KOPT-K1 (cell line): ENCODE measurements around the gene AKAP13.

Source experiments
- H3K27ac ChIP-seq: fragments of 200-600 bp; sonication (generic); 2 replicates; pipeline ENCODE4 v1.5.1; 2016; ENCODE audit warnings: antibody characterized with exemption, mild to moderate bottlenecking, low read depth, low read length; ENCODE audit not compliant: poor library complexity, severe bottlenecking
- H3K36me3 ChIP-seq: fragments of 200-600 bp; sonication (generic); 2 replicates; pipeline ENCODE4 v1.5.1; 2017; ENCODE audit warnings: antibody characterized with exemption, mild to moderate bottlenecking, low read length, moderate library complexity; ENCODE audit not compliant: insufficient read depth
- H3K9me3 ChIP-seq: fragments of 200-600 bp; sonication (generic); 2 replicates; pipeline ENCODE4 v1.5.1; 2017; ENCODE audit warnings: antibody characterized with exemption, low read length, mild to moderate bottlenecking; ENCODE audit not compliant: insufficient read depth, poor library complexity, severe bottlenecking

Gene AKAP13

GRCh38 chr15:85755471-85755870 is 375.1 kb downstream of the AKAP13 start:
- Histone ChIP-seq H3K36me3 (no peaks in the 10 kb centered on the region; the same call in 1 of the 2 replicates), H3K27ac (no peak overlapping the region)

DNA sequence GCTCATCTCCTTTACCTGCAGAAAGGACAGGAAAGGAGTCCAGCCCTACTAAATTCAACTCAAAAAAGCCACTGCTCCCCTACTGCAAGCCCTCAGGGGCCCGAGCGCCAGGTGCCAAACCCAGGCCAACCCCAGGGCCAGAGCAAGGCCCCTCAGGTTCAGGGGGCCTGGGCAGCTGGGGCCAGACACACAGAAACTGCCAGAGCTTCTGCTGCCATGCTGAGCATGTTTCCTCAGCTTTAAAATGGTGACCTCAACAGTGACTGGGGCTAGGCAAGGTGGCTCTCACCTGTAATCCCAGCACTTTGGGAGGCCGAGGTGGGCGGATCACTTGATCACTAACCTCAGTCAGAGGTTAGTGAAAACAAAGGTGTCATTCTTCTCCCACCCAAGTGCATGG is 375.5 kb downstream of the AKAP13 start:
- no peaks in the 10 kb centered on the region; the same call in 1 of the 2 replicates for H3K36me3 ChIP-seq
- no peak overlapping the region for H3K27ac ChIP-seq
- no peaks in the 10 kb centered on the region for H3K9me3 ChIP-seq

More at GRCh38 chr15:85755471-85755870, 375.1 kb downstream of the AKAP13 start:
- H3K9me3 ChIP-seq: no peaks in the 10 kb centered on the region

GRCh38 chr15:85756411-85757072 is 376.1 kb downstream of the AKAP13 start:
- Histone ChIP-seq H3K36me3 (no peaks in the 10 kb centered on the region; the same call in 1 of the 2 replicates), H3K27ac (no peak overlapping the region), H3K9me3 (no peaks in the 10 kb centered on the region)

DNA sequence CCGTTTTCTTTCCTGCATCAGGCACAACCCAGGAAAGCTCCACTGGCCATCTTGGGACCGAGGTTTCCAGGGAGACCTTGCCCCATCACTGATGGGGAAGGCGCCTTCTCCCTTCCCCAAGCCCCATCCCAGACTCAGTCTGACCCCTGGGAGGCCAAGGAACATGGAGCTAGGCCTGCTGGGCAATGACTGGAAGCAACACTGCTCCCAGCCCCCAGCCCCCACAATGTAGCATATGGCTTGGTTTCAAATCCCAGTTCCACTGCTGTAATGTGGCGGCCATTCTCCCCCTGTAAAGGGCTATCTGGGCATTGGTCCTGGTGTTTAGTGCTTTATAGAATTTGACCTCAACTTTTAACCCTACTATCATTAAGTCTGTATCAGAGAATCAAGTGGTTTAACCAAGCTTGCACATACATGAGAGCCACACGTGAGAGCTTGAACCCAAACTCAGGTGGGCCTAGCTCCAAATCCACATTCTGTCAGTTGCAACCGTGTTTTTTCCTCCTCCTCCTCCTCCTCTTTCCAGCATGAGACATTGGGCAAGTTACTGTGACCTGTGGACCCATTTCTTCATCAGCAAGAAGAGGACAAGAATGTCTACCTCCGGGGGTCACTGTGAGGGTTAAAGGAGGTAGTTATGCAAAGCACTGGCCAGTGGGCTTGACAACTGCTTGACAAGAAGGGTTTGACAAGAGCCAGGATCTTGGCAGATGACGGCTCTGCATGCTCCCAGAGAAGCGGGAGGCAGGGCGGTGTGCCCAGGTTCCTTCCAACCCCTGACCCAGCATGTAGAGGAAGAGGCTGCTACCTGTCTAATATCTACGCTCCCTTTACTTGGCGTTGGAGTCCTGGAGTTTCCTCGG is 376.9 kb downstream of the AKAP13 start:
- H3K9me3 ChIP-seq: no peaks in the 10 kb centered on the region
- no peak overlapping the region for H3K27ac ChIP-seq
- H3K36me3 ChIP-seq: no peaks in the 10 kb centered on the region; the same call in 1 of the 2 replicates

DNA sequence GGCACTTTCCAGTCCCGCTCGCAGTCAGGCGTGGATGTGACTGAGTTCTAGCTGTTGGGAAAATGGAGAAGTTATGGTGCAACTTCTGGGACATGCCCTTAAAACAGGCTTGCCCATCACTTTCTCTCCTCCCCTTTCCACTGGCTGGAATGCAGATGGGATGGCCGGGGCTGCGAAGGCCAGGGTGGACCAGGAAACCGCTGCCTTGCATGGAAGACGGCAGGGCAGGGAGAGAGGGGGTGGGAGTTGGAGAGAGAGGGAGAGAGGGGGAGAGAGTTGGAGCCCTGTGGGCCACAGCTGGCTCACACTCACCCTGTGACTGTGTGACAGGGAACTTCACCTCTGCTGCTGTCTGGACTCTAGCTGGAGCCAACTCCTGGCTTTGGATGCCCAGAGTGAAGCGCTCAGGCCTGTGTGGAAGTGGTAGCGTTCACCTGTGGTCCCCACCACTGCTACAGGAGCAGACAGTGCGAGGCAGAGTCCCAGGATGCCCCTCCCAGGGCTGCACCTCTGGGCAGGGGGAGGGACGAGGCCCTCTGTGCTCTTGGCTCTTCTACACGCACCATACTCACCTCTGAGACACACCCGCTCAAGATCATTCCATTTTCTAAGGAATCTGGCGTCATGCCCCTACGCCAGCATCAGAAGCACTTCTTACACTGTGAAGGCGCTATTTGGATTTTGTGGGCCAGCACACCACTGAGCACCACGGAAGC is 377.7 kb downstream of the AKAP13 start:
- no peaks in the 10 kb centered on the region; the same call in 1 of the 2 replicates for H3K36me3 ChIP-seq

GRCh38 chr15:85758655-85758978 is 378.2 kb downstream of the AKAP13 start:
- H3K9me3 ChIP-seq: no peaks in the 10 kb centered on the region
- H3K27ac ChIP-seq: no peak overlapping the region
- no peaks in the 10 kb centered on the region; the same call in 1 of the 2 replicates for H3K36me3 ChIP-seq

More for the DNA sequence above, 377.7 kb downstream of the AKAP13 start:
- H3K27ac ChIP-seq: no peak overlapping the region
- H3K9me3 ChIP-seq: no peaks in the 10 kb centered on the region

DNA sequence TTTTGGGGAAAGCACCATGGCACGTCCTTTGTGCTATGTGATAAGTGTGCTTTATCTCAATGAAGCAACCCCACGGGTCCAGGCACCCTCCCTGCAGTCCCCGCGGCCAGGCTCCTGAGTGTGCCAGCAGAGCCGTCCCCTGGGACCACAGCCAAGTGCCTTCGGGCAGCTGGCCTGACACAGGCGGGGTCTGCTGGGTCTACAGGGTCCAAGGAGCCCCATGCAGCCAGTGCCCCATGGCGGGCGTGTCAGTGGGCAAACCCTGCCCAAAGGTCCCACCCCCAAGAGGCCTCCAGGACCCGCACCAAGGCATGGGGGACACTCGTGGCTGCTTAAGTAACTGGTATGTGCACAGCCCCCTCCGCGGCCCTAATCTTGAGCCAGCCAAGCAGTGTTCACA is 379.0 kb downstream of the AKAP13 start:
- no peaks in the 10 kb centered on the region; the same call in 1 of the 2 replicates for H3K36me3 ChIP-seq
- no peak overlapping the region for H3K27ac ChIP-seq
- no peaks in the 10 kb centered on the region for H3K9me3 ChIP-seq

GRCh38 chr15:85760049-85760448 is 379.6 kb downstream of the AKAP13 start:
- no peaks in the 10 kb centered on the region for H3K9me3 ChIP-seq
- no peak overlapping the region for H3K27ac ChIP-seq
- no peaks in the 10 kb centered on the region; the same call in 1 of the 2 replicates for H3K36me3 ChIP-seq

- H3K27ac ChIP-seq: no peak overlapping the region
- H3K9me3 ChIP-seq: no peaks in the 10 kb centered on the region
- no peaks in the 10 kb centered on the region; the same call in 1 of the 2 replicates for H3K36me3 ChIP-seq
Measured at GRCh38 chr15:85760531-85761371, 380.3 kb downstream of the AKAP13 start.

DNA sequence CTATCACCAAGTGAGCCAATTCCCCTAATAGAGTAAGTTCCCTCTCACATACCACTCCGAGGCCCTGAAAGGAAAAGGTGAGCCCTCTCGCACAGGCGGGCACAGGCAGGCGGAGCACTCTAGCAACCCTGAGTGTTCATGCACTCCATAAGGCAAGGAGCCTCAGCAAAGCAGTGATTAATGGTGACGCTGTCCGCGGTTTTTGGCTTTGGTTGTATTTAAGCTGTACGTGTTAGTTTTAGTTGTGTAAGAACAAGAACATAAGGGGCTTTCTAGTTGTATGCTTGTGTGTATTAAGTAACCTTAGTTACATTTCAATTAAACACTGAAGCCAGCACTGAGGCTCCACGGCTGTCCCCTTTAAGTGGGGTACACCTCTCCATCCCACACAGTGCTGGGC is 381.2 kb downstream of the AKAP13 start:
- no peaks in the 10 kb centered on the region; the same call in 1 of the 2 replicates for H3K36me3 ChIP-seq
- no peaks in the 10 kb centered on the region for H3K9me3 ChIP-seq
- H3K27ac ChIP-seq: no peak overlapping the region

DNA sequence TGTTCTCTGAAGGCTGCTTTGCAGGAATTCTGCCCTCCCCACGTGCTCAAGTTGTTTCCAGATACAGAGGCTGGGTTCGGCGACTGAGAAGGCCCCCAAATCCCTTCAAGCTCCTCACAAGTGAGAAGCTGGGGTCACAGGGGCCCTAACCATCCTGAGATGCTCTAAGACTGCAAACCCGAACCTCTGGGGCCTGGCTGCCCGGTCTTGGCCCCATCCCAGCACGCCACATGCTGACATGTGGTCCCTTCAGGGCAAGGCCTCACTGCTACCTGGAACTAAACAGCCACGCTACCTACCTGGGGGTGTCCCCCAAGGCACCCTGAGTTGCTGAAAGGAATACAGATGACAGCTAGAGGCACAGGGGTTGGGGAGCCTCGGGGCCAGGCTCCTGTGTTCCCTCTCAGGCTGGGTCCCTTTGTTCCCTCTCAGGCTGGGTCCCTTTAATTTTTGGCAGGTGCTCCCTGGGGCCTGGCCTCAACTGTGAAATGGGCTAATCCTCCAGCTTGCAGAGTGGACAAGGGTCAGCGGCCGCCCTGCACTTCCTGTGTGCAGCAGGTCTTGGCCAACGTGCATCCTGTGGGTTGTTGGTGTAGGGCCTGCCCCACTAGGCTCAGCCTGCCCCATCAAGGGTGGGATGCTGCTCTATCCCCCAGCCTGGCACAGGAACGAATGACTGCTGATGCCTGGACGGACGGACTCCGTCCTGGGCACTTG is 381.8 kb downstream of the AKAP13 start:
- Histone ChIP-seq H3K27ac (no peak overlapping the region), H3K36me3 (no peaks in the 10 kb centered on the region; the same call in 1 of the 2 replicates), H3K9me3 (no peaks in the 10 kb centered on the region)

- no peak overlapping the region for H3K27ac ChIP-seq
- no peaks in the 10 kb centered on the region; the same call in 1 of the 2 replicates for H3K36me3 ChIP-seq
- H3K9me3 ChIP-seq: no peaks in the 10 kb centered on the region
Measured at GRCh38 chr15:85762756-85763127, 382.3 kb downstream of the AKAP13 start.

- Histone ChIP-seq H3K36me3 (no peaks in the 10 kb centered on the region), H3K9me3 (no peaks in the 10 kb centered on the region), H3K27ac (no peak overlapping the region)
Measured at GRCh38 chr15:85763157-85763556, 382.8 kb downstream of the AKAP13 start.
